22Rv1 (cell line): ENCODE results near the gene NRF1.

ENCODE experiments used
- H3K27ac ChIP-seq: fragments of 450-650 bp; 2 replicates; pipeline ENCODE4 v1.5.1; 2017
- ZFX ChIP-seq: fragments of 450-650 bp; IDR thresholded peaks from 2 replicates; pipeline ENCODE4 v1.6.1; 2017; ENCODE audit warnings: antibody characterized with exemption, borderline replicate concordance
- TF ChIP-seq, protein P1 (sequence below): fragments of 450-650 bp; IDR thresholded peaks from 2 replicates; pipeline ENCODE4 v1.5.1; 2017; ENCODE audit warnings: mild to moderate bottlenecking

Gene NRF1

GRCh38 chr7:129729511-129729910, 118.0 kb downstream of the NRF1 start:
- TF ChIP-seq, protein P1, sequence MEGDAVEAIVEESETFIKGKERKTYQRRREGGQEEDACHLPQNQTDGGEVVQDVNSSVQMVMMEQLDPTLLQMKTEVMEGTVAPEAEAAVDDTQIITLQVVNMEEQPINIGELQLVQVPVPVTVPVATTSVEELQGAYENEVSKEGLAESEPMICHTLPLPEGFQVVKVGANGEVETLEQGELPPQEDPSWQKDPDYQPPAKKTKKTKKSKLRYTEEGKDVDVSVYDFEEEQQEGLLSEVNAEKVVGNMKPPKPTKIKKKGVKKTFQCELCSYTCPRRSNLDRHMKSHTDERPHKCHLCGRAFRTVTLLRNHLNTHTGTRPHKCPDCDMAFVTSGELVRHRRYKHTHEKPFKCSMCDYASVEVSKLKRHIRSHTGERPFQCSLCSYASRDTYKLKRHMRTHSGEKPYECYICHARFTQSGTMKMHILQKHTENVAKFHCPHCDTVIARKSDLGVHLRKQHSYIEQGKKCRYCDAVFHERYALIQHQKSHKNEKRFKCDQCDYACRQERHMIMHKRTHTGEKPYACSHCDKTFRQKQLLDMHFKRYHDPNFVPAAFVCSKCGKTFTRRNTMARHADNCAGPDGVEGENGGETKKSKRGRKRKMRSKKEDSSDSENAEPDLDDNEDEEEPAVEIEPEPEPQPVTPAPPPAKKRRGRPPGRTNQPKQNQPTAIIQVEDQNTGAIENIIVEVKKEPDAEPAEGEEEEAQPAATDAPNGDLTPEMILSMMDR, result no peak
- no peak for TF ChIP-seq ZFX

GRCh38 chr7:129730159-129730558, 118.6 kb downstream of the NRF1 start:
- H3K27ac ChIP-seq, result no peak overlapping the region
- TF ChIP-seq, protein P1, result no peak
- no peak for TF ChIP-seq ZFX

More at GRCh38 chr7:129729511-129729910, 118.0 kb downstream of the NRF1 start:
- no peak overlapping the region for H3K27ac ChIP-seq

DNA sequence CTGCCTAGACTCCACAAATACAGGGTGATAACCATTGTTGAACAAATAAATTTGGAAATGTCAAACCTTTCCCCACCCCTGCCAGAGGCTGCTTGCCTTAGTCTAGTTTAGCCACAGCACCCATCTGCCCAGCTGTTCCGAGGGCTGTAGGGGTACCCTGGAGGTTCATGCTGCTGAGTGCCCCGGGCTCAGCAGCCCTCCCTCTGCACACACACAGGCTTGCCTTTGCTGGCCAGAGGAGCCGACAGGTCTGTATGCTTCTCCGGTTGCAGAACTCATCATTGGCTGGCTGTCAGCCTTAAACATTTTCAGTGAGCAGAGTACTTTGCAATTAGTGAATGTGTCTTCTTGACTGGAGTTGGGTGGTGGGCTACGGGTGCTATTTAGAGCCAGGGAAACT, 122.9 kb downstream of the NRF1 start:
- no peak overlapping the region for H3K27ac ChIP-seq
- TF ChIP-seq ZFX, result no peak

DNA sequence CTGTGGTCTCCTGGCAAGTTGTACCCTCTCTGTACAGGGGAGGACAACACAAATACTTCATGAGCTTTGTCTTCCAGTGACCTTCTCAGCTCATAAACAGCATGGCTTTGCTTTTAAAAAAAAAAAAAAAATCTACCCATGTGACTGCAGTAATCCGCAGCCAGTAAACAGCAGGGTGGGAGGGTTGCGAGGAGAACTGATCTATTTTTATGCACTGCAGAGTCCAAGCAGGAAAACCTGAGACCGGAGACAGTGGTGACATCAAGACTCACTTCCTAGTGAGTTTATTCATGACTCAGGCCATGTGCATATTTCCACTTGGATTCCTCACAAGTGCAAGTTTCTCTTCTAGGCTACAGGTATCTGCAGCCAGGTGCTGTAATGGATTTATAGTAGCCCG, 127.9 kb downstream of the NRF1 start:
- no peak for TF ChIP-seq ZFX
- TF ChIP-seq, protein P1, result no peak
- H3K27ac ChIP-seq, result peak overlapping the region; percentile 42

DNA sequence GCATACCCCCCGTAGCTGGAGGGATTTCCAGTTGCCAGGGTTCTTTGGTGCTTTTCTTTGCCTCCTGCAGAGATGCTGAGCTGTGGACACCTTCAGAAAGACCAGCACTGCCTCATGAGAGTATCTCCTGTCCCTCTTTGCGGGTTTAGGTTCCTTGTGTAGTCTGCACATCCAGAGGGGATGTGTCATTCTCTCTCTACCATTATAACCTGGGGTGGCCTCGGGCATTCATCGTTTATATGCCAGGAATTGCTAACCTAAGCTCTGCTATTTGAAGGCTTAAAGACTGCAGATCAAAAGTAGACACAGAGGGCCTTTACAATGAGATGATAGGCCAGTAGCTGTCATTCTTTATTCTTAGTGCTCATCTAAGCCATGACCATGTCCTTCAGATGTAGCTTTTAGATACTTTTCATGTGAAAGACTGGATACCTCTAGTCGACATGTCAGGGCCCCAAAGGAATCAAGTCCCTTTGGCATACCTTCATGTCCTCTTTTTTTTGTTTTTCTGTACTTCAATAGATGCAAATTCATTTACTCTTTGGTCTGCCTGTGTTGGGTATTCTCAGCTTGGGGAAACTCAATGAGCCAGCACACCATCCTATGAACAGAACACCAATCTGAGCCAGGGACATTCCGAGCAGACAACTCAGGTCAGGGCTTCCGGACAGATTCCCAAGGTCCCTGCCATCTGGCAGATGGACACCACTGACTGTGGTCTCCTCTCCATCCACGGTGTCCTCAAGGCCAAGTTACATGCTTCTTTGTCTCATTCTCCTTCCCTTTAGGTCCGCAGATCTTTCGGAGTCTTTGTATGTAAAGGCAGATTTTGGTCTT, 129.3 kb downstream of the NRF1 start:
- TF ChIP-seq, protein P1, result no peak
- no peak for TF ChIP-seq ZFX
- peak overlapping the region; percentile 3; the same call in 1 of the 2 replicates for H3K27ac ChIP-seq

GRCh38 chr7:129741743-129742213, 130.3 kb downstream of the NRF1 start:
- TF ChIP-seq ZFX, result no peak
- TF ChIP-seq, protein P1, result no peak

DNA sequence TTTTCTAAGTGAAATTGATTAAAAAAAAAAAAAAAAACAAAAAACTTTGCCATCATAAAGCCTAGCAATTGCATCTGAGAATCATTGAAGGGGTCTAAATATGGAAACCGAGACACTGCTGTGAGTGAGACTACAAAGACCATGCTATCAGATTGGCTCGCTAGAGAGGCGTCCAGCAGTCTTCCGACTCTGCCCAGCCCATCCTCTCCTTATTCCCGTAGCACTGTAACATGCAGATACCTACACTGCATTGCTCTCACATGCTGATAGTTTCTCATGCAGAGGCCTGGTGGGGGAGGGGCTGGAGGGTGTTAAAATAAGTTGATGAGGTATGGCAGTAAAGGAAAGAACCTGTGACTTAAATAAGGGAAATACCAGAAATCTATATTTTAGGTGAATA, 130.7 kb downstream of the NRF1 start:
- H3K27ac ChIP-seq, result 0 out of 2 replicates have a peak overlapping the region, but pooled peaks have one; percentile 3

More at GRCh38 chr7:129741743-129742213, 130.3 kb downstream of the NRF1 start:
- H3K27ac ChIP-seq, result 0 out of 2 replicates have a peak overlapping the region, but pooled peaks have one; percentile 3

More for the DNA sequence above, 130.7 kb downstream of the NRF1 start:
- TF ChIP-seq, protein P1, result no peak
- TF ChIP-seq ZFX, result no peak
